HG03139 (cell line): ENCODE measurements around the gene OR10G3.
"Not testable (repeated sequence)": the region's sequence is repeated elsewhere in the genome, so short reads cannot be mapped to it uniquely, and the experiment has no call there.

Experiments used
- ATAC-seq: cut with Tn5 transposase; IDR thresholded peaks from one replicate; pipeline ENCODE4 v1.9.1; 2021; ENCODE audit not compliant: unreplicated experiment

Gene OR10G3

DNA sequence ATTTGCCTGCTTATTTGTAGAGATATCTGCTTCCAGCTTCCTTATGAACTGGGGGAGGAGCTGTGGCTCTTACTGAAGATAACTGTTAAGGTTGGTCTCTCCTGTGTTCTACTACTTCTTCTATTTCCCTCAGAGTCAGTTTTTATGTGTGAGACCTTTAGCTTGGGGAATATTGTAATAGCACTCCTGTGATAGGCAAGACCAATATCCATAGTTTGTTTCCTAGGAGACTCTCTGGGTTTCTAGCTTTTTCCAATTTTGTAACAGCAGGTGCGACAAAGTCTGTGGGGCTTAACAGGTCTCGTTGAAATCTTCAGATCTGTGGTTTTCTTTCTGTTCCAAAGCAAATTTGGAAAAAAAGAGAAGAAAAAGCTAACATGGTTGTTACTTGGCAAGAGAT, at the start of gene OR10G3:
TSS of gene OR10G3 (minus strand) at position 101 of the 400 bp plus-strand sequence. CDS start 9,332 bp downstream, outside the sequence.
- no peak for ATAC-seq

- no peak for ATAC-seq
These were observed 46.8 kb upstream of the OR10G3 start for GRCh38 chr14:21626491-21627230.

DNA sequence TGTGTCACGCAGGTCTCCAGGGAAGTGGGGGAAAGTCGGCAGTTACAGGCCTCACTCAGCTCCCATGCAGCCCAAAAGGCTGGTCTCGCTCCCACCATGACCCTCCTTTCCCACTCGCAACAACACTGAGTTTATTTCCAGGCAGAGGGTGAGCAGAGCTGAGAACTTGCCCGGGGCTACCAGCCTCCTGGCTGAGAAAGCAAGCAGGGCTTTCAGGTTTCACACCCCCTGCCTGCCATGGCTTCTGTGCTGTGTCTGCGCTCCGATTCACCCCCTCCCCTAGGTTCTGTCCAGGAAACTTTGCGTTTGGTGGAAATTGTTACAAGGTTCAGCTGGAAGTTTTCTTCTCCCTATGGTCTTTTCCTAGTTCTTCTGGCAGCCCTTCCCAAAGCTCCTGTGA, 37.7 kb upstream of the OR10G3 start:
- no peak for ATAC-seq

GRCh38 chr14:21614240-21614639, 34.4 kb upstream of the OR10G3 start:
- no peak for ATAC-seq

DNA sequence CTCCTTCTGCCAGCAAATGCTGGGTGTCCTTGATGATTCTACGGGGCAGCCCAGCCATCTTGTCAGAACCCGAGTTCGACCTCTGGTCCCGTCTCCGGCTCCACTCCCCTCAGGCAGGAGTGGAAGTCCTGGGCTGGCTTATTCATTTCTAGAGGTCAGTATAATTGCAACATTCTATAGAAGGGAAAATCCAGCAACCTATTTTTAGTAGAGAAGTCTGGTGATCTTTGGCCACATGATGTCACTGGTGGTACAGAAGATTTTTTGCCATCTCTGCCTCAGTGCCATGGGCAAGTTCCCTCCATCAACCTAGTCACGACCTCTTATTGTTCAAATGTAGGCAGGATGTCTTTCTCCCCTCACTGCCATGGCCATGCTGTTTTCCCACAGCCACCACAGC, 32.4 kb upstream of the OR10G3 start:
- no peak for ATAC-seq

DNA sequence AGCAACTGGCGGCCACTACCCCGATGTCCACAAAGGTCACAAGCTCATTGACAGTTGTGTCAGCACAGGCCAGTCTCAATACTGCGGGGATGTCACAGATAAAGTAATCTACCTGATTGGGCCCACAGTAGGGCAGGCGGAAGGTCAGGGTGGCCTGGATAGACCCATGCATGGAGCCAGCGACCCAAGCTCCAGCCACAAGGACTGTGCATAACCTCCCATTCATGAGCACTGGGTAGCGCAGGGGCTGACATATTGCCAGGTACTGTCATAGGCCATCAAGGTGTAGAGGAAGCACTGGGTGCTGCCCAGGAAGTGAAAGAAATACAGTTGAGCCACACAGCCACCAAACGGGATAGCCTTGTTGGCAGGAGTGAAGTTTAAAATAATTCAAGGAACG, 22.3 kb upstream of the OR10G3 start:
- not testable (repeated sequence) for ATAC-seq

- ATAC-seq: no peak
These were observed 9.4 kb upstream of the OR10G3 start for GRCh38 chr14:21589317-21589716.

DNA sequence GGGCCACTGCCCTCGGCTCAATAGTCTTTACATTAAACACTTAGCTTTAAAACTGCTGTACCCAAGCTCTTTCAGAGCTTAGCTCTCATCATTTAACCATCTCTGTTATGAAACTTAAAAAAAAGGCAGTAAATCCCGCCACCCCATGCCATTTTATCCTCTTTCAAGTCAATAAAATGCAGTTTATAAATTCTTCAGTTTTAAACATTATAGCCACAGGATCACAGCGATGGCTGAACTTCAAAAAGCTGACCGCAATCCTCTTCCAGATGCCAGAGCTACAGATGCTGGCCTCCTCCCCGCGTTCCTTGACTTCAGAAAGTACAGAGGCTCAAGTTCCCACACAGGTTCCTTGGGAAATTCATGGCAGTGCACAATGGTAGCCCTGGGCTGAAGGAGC, 4.2 kb downstream of the OR10G3 start:
- no peak for ATAC-seq

- no peak for ATAC-seq
These were observed 7.3 kb downstream of the OR10G3 start for GRCh38 chr14:21572604-21573003.

DNA sequence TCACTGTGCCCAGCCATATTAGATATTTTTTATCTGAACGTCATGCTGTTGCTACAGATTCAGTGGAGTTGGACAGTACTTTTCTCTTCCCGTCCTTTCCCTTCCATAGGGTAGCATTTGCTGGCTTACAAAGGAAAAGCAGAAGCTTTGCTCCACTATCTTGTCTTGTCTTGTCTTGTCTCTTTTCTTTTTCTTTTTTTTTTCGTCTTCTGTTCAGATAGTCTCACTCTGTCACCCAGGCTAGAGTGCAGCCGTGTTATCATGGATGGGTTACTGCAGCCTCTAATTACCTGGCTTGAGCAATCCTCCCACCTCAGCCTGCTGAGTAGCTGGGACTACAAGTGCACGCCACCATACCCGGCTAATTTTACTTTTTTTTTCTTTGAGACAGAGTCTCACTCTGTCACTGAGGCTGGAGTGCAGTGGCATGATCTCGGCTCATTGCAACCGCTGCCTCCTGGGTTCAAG, 21.1 kb downstream of the OR10G3 start:
- no peak for ATAC-seq

- no peak for ATAC-seq
These were observed 22.6 kb downstream of the OR10G3 start for GRCh38 chr14:21557084-21557901.

GRCh38 chr14:21556378-21557083, 23.3 kb downstream of the OR10G3 start:
- ATAC-seq: no peak

- ATAC-seq: no peak
These were observed 26.6 kb downstream of the OR10G3 start for GRCh38 chr14:21553266-21553665.

DNA sequence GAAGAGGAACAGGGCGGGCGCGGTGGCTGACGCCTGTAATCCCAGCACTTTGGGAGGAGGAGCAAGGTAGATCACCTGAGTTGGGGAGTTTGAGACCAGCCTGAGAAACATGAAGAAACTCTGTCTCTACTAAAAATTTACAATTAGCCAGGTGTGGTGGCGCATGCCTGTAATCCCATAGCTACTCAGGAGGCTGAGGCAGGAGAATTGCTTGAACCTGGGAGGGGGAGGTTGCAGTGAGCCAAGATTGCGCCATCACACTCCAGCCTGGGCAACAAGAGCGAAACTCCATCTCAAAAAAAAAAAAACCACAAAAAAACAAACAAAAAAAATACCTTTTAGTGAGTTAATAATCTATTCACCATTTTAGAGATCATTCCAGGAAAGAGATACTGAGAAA, 35.3 kb downstream of the OR10G3 start:
- ATAC-seq: not testable (repeated sequence)

DNA sequence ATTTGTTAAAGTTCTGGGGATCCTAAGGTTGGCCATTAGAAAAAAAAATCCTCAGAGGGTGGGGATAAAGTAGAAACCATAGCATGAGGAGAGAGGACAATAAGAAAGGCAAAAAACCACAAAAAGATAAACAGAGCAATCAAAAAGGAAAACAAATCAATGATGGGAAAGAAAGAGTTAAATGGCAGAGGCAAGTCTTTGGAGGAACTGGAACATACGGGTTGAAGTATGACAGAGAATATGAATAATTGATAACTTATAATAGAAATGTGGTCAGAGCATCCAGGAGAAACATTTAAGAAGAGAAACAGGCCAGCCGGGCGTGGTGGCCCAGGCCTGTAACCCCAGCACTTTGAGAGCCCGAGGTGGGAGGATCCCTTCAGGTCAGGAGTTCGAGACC, 35.9 kb downstream of the OR10G3 start:
- no peak for ATAC-seq

GRCh38 chr14:21543521-21543960, 36.3 kb downstream of the OR10G3 start:
- no peak for ATAC-seq

DNA sequence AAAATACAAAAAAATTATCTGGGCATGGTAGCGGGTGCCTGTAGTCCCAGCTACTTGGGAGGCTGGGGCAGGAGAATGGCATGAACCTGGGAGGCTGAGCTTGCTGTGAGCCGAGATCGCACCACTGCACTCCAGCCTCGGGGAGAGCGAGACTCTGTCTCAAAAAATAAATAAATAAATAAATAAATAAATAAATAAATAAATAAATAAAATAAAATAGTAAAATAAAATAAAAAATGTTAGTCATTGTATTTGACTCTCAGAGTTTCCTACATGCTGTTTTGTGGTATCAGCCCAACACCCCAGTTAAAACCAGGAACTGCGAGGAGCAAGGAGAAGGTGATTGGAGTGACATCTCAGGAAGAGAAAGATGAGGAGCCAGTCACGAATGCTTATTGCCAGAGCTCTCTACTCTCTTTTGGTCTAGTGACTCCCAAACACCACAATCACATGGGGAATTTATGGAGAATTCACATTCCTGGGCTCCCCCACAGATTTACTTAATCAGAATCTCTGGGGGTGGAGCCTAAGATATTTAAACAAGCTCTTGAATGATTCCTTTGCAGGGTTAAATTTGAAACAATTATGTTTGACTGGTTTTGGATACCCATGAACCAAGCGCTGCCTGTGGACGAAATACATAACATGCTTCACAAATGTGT, 38.3 kb downstream of the OR10G3 start:
- no peak for ATAC-seq

DNA sequence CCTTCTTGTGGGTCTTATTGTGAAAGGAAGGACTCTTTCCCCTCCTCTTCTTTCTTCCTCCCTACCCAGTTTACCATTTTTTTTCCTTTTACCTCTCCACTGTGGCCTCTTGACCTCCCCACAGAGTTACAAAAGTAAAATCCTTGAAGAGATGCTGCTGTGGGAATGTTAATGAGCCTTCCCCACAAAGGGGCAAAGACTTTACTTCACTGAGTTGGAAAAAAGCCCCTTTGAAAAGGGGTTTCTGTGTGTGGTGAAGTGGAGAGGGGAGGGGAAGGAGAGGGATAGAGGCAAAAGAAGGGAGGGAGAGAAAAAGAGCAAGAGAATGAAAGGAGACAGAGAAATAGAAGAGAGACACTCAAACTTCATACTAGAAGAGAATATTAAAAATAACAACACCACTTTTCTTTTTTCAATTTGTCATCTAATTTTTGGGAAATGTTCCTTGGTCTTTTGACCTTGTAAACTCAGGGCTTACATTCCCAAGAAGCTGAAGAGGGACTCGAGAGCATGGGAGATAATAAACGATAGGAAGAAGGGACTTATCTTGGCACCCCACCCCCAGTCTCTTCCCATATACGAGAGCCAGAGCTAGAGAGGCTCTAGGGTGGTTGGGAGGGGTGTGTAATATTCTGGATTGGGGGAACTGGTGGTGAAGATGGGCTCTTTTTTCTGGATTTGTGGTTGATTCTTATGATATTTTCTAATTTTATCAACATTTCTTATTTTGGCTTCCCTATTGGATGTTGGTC, 40.5 kb downstream of the OR10G3 start:
- no peak for ATAC-seq

- ATAC-seq: no peak
These were observed 42.8 kb downstream of the OR10G3 start for GRCh38 chr14:21537090-21537424.

- no peak for ATAC-seq
These were observed 43.3 kb downstream of the OR10G3 start for GRCh38 chr14:21536418-21537089.
